ENCODE data around the gene CCDC28B.

GRCh38 chr1:32181065-32181464 is 19.3 kb upstream of the CCDC28B start:
- TF ChIP-seq EZH2phosphoT487 (IDR thresholded peaks at IDR 0.05; ENCODE audit: borderline replicate concordance, low read depth), result no peak
- TF ChIP-seq RFX5 (IDR thresholded peaks at IDR 0.05; ENCODE audit: low read length), result no peak
- TF ChIP-seq CTCF (IDR thresholded peaks at IDR 0.05), result no peak
- TF ChIP-seq MXI1 (IDR thresholded peaks at IDR 0.05; ENCODE audit: low read depth, low read length), result no peak
- no peak for TF ChIP-seq POLR2AphosphoS5 (IDR thresholded peaks at IDR 0.05; ENCODE audit: low read depth, low read length)
- TF ChIP-seq ZBTB33 (IDR thresholded peaks at IDR 0.05; ENCODE audit: borderline replicate concordance, low read depth), result no peak
- TF ChIP-seq FOXM1 (IDR thresholded peaks at IDR 0.05; ENCODE audit: low read depth), result no peak

Data from SK-N-SH (cell line).